ENCODE results near the gene EPHA8. TPM values are rescaled to one million over a fixed set of nuclear protein-coding genes. Genes with fewer than 3 reads are reported as not detected.

Gene EPHA8
- total RNA-seq, 1 donor from 2014 or later, result not detected

GRCh38 chr1:22547186-22547817, 16.0 kb upstream of the EPHA8 start:
- Histone ChIP-seq H3K4me2 (no peak overlapping the region), H3K9ac (no peak overlapping the region), H3K9me3 (ENCODE audit: low read depth) (no peaks in the 10 kb centered on the region), H3K36me3 (no peaks in the 10 kb centered on the region), H3K79me2 (ENCODE audit: low read depth) (no peaks in the 10 kb centered on the region), H4K20me1 (ENCODE audit: low read depth) (no peaks in the 10 kb centered on the region), H3K4me1 (peaks cover 3% of the 10 kb centered on the region), H3K27ac (no peak overlapping the region), H3K4me3 (no peak overlapping the region), H2AFZ (replicated peaks) (no peak overlapping the region), H3K27me3 (peaks cover 43% of the 10 kb centered on the region), H3F3A (ENCODE audit: low read depth) (no peaks in the 10 kb centered on the region)
- H3K36me3 Mint-ChIP-seq, result no peaks in the 10 kb centered on the region
- H3K27me3 Mint-ChIP-seq (ENCODE audit: insufficient read depth, low read depth), result peaks cover 38% of the 10 kb centered on the region
- no peak overlapping the region for H3K27ac Mint-ChIP-seq
- TF ChIP-seq EZH2phosphoT487 (IDR thresholded peaks at IDR 0.05) (no peak), EZH2 (IDR thresholded peaks at IDR 0.05) (no peak)
- TF ChIP-seq, protein P1, sequence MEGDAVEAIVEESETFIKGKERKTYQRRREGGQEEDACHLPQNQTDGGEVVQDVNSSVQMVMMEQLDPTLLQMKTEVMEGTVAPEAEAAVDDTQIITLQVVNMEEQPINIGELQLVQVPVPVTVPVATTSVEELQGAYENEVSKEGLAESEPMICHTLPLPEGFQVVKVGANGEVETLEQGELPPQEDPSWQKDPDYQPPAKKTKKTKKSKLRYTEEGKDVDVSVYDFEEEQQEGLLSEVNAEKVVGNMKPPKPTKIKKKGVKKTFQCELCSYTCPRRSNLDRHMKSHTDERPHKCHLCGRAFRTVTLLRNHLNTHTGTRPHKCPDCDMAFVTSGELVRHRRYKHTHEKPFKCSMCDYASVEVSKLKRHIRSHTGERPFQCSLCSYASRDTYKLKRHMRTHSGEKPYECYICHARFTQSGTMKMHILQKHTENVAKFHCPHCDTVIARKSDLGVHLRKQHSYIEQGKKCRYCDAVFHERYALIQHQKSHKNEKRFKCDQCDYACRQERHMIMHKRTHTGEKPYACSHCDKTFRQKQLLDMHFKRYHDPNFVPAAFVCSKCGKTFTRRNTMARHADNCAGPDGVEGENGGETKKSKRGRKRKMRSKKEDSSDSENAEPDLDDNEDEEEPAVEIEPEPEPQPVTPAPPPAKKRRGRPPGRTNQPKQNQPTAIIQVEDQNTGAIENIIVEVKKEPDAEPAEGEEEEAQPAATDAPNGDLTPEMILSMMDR (IDR thresholded peaks at IDR 0.05), result no peak
- no peaks in the 10 kb centered on the region for H3K9me3 Mint-ChIP-seq
- H3K4me3 Mint-ChIP-seq, result no peak overlapping the region
- H3K4me1 Mint-ChIP-seq, result peaks cover 14% of the 10 kb centered on the region
- DNase-seq (ENCODE audit: low spot score), result no peak

DNA sequence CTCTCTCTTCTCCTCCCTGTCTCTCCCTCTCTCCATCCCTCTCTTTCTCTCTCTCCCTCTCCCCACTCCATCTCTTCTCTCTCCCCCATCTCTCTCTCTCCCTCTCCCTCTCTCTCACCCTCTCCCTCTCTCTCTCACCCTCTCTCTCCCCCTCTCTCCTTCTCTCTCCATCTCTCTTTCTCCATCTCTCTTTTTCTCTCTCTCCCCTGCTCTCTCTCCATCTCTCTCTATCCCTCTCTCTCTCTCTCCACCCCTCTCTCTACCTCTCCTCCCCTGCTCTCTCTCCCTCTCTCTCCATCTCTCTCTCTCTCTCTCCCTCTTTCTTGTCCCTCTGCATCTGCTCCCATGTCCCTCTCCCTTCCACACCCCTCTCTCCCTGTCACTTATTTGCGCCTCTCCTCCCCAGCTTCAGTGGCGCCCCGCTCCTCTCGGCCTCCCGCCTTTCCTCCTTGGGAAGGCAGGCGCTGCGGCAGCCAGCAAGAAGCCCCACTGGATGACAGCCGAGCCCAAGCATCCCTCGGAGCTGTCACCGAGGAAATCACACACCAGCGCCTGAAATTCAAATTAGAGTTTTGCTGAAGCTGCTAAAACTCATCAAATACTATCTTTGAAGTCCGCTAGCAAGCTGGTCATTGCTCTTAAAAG, 15.3 kb upstream of the EPHA8 start:
- H4K20me1 ChIP-seq (ENCODE audit: low read depth), result no peaks in the 10 kb centered on the region
- no peak for DNase-seq (ENCODE audit: low spot score)
- no peaks in the 10 kb centered on the region for H3K36me3 ChIP-seq
- H3K4me3 ChIP-seq, result no peak overlapping the region
- Mint-ChIP-seq H3K27me3 (ENCODE audit: insufficient read depth, low read depth) (peaks cover 41% of the 10 kb centered on the region), H3K4me3 (no peak overlapping the region), H3K4me1 (peaks cover 14% of the 10 kb centered on the region), H3K36me3 (no peaks in the 10 kb centered on the region), H3K9me3 (no peaks in the 10 kb centered on the region), H3K27ac (no peak overlapping the region)
- peaks cover 43% of the 10 kb centered on the region for H3K27me3 ChIP-seq
- no peak overlapping the region for H3K9ac ChIP-seq
- TF ChIP-seq, protein P1 (IDR thresholded peaks at IDR 0.05), result no peak
- TF ChIP-seq EZH2 (IDR thresholded peaks at IDR 0.05), result no peak
- TF ChIP-seq EZH2phosphoT487 (IDR thresholded peaks at IDR 0.05), result no peak
- no peak overlapping the region for H3K27ac ChIP-seq
- H3K9me3 ChIP-seq (ENCODE audit: low read depth), result no peaks in the 10 kb centered on the region
- no peaks in the 10 kb centered on the region for H3F3A ChIP-seq (ENCODE audit: low read depth)
- no peaks in the 10 kb centered on the region for H3K79me2 ChIP-seq (ENCODE audit: low read depth)
- peaks cover 3% of the 10 kb centered on the region for H3K4me1 ChIP-seq
- H2AFZ ChIP-seq (replicated peaks), result no peak overlapping the region
- H3K4me2 ChIP-seq, result no peak overlapping the region

DNA sequence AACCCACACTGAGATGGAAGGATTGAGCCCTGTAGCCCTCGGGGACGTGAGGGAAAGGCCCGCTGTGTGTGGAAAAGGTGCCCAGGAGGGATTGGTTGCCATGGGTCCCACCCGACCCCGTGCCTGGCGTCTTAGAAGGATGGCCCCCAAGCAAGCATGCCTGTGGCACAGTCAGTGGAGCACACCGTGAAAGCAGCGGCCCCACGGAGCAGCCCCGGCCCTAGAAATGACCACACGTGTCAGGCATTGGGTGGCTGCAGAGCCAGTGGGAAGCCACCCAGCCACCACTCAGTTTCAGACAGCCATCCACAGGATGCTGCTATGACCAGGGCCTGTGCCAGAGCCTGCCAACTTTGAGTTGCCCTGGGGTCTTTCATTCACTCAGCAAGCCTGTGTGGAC, 13.3 kb upstream of the EPHA8 start:
- Histone ChIP-seq H3K27ac (no peak overlapping the region), H3K4me1 (peaks cover 1% of the 10 kb centered on the region), H3K4me3 (no peak overlapping the region), H3K79me2 (ENCODE audit: low read depth) (no peaks in the 10 kb centered on the region), H2AFZ (replicated peaks) (no peak overlapping the region), H4K20me1 (ENCODE audit: low read depth) (no peaks in the 10 kb centered on the region), H3K4me2 (no peak overlapping the region), H3K9me3 (ENCODE audit: low read depth) (no peaks in the 10 kb centered on the region), H3K9ac (no peak overlapping the region), H3K27me3 (peaks cover 48% of the 10 kb centered on the region), H3F3A (ENCODE audit: low read depth) (no peaks in the 10 kb centered on the region), H3K36me3 (no peaks in the 10 kb centered on the region)
- DNase-seq (ENCODE audit: low spot score), result no peak
- no peak for TF ChIP-seq EZH2phosphoT487 (IDR thresholded peaks at IDR 0.05)
- TF ChIP-seq EZH2 (IDR thresholded peaks at IDR 0.05), result no peak
- TF ChIP-seq, protein P1 (IDR thresholded peaks at IDR 0.05), result no peak
- H3K4me3 Mint-ChIP-seq, result no peak overlapping the region
- peaks cover 40% of the 10 kb centered on the region for H3K27me3 Mint-ChIP-seq (ENCODE audit: insufficient read depth, low read depth)
- H3K4me1 Mint-ChIP-seq, result peaks cover 18% of the 10 kb centered on the region
- H3K36me3 Mint-ChIP-seq, result no peaks in the 10 kb centered on the region
- H3K9me3 Mint-ChIP-seq, result no peaks in the 10 kb centered on the region
- no peak overlapping the region for H3K27ac Mint-ChIP-seq
